ENCODE results near the gene ANKRD13D.

The ANKRD13D gene

DNA sequence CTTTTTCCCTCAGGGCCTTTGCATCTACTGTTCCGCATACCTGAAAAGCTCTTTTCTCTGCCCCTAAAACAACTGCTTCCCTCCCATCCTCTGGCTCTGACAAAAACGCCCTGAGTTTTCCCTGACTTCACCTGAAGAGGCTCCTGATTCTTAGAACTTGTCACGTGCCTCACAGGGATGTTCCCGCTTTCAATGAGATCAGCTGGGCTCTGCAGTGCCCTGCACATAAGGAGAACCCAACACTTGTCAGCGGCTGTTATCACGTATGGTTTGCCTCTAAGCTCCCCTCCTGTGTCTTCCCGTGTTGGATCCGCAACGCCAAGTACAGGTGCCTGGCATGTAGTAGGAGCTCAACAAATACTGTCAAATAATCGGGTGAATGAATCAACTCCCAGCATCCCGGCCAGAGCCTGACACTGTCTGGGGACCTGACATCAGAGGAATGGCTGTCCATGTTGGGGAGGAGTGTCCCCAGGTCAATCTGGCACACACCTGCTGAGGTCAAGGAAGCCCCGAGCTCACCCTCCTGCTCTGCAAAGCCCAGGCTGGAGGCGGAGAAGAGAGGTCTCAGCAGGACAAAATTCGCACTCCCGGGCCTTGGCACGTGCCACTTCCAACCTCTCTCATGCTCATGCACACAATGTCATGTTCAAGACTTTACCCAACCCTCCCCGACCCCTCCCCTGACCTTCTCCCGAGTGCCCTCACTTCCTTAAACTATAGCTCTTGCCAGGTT is 27.0 kb upstream of the ANKRD13D start:
- DNase-seq: no peak

DNA sequence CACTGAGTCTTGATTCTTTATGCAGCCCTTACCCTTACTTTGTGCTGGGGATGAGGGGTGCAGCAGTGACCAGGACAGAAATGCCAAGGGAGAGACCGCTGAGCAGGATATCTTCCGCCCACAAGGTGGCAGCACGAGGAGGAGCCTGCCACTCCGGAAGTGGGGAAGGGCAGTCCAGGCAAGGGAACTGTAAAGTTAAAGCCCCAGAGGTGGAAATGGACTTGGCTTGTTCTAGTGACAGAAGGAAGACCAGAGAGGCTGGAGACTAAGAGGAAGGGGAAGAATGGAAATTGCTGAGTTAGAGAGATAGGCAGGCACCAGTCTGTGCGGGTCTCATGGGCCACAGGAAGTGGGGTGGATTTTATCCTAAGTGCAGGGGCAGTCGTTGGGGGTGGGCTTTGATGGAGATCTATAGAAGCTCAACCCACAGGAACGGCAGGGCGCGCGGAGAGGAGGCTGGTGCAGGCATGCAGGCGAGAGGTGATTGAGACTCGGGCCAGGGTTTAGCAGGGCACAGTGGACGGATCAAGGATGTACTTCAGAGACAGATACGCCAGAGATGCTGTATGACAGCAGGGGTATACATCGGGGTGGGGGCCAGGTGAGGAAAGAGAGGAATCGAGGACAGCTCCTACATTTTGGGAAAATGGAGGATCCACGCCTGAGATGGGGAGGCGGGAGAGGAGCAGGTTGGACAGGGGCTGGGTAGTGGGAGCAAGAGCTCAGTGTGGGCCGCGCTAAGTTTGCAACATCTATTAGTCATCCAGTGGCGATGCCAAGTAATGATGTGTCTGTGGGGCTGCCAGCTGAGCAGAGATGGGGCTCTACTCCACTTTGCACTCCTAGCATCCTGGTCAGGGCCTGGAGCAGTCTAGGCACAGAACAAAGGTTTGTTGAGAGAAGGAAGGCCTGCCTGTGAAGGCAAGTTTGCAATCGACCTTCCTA is 26.1 kb upstream of the ANKRD13D start:
- peak in 49 of 56 donors; percentile 17 to 86 (median 54) for DNase-seq

DNA sequence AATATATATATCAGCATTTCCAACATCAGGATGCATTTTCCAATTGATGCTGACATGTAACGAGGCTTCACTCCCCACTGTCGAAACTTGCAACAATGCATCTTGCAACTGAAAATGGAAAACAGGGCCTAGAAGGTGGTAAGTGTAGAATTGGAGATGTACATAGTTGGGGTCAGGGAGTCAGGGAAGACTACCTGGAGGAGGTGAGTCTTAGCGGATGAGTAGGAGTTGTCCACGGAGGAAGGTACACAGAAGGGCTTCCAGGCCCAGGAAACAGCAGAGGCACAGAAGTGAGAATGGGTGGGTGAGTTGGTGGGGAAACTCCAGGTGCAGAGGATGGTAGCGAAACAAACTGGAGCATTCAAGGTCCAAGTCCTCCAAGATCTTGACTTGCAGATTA is 24.8 kb upstream of the ANKRD13D start:
- DNase-seq: no peak

DNA sequence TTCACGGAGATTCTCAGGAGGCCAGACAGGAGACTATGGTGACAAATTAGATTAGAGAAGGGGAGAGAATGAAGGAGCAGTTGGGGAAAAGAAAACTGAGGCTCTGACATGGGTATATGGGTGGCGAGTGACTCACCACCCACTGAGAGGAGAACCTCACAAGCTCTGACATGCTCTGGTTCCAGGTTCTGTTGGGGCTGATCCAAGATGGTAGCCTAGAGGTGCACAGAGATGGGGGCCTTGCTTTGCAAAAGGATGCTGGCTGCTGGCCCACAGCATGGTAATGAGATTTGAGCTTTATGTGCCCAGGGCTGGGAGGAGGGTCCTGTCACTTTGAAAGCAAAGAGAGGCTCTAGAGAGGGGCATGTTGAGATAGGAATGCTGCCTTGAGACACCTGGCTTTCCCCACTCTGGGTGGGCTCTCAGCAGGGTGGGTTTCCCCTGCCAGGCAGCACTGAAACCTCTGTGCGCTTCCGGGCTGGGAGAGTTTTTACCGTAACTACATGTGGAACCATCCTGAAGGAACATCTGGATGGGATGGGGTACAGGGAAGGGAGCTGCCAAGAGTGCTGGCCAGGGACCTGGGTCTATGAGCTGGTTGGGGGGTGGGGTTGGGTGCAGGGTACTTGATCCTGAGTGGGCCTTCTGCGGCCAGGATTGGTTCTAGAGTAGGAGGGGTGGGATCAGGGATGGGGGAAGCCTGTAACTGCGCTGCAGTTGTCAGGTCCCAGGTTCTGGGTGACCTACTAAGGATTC is 24.0 kb upstream of the ANKRD13D start:
- DNase-seq: no peak

DNA sequence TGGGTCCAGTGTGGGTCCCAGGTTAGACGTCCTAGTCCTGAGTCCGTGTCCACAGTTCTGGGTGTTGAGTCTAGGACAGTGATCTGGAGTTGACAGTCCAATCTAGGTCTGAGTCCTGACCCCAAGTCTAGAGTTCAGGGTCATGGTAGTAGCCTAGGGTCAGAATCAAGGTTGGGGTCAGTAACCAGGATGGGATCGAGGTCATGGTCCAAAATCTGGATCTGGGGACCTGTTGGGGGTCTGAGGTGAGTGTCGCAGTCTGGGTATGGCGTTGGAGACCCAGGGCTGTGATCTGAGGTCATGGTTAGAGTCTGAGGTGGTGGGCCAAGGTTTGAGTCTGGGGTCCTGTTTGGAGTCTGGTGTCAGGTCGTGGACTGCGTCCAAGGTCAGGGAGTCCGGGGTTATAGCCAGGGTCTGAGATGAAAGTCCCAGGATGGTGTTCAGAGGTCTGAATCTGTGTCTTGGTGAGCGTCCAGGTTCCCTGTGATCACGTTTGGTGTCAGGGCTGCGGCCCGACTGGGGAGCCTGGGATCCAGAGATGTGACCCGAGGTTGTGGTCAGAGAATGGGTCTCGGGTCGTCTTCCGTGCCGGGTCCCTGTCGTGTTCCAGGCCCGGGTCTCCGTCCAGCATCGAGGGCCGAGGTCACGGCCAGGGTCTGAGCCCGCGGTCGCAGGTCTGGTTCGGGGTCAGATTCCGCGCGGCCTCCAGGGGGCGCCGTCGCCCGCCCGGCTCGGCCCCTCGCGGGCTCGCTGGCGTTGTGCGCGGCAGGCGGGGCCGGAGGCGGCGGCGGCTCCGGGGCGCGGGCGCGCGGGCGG is 23.3 kb upstream of the ANKRD13D start:
- DNase-seq: peak in 45 of 56 donors; percentile 27 to 85 (median 55)

DNA sequence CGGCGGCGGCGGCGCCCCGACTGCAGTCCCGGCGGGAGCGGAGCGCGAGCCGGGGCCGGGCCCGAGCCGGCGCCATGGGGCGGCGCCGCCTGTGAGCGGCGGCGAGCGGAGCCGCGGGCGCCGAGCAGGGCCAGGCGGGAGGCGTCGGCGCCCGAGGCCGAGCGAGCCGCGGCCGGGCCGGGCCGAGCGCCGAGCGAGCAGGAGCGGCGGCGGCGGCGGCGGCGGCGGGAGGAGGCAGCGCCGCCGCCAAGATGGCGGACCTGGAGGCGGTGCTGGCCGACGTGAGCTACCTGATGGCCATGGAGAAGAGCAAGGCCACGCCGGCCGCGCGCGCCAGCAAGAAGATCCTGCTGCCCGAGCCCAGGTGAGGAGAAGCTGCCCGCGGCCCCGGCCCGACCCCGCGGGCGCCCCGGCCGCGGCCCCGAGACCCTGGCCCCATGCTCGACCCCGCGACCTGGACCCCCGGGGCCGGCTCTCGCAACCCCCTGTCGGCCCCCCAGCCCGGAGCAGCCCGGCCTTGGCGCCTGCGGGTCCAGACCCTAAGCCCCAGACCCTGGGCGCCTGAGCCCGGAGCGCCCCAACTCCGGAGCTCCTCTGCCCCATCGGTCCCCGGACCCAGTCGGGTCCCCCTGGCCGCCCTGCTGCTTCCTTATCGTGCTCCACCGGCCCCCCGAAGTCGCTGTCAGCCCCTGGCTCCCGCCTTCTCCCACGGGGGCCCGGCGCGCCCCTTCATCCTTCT is 22.5 kb upstream of the ANKRD13D start, which contains the start of gene GRK2:
Gene GRK2 (plus strand): TSS at position 25 of the 739 bp plus-strand sequence. CDS start 227 bp downstream, at position 252.
- peak in 1 of 56 donors; percentile 8 for DNase-seq

GRCh38 chr11:67267188-67268080 is 21.7 kb upstream of the ANKRD13D start:
- DNase-seq: peak in 2 of 56 donors; percentile 10 to 26

- peak in 1 of 56 donors; percentile 27 for DNase-seq
These were observed 20.8 kb upstream of the ANKRD13D start for GRCh38 chr11:67268081-67268961.

- no peak for DNase-seq
These were observed 20.2 kb upstream of the ANKRD13D start for GRCh38 chr11:67268962-67269268.

DNA sequence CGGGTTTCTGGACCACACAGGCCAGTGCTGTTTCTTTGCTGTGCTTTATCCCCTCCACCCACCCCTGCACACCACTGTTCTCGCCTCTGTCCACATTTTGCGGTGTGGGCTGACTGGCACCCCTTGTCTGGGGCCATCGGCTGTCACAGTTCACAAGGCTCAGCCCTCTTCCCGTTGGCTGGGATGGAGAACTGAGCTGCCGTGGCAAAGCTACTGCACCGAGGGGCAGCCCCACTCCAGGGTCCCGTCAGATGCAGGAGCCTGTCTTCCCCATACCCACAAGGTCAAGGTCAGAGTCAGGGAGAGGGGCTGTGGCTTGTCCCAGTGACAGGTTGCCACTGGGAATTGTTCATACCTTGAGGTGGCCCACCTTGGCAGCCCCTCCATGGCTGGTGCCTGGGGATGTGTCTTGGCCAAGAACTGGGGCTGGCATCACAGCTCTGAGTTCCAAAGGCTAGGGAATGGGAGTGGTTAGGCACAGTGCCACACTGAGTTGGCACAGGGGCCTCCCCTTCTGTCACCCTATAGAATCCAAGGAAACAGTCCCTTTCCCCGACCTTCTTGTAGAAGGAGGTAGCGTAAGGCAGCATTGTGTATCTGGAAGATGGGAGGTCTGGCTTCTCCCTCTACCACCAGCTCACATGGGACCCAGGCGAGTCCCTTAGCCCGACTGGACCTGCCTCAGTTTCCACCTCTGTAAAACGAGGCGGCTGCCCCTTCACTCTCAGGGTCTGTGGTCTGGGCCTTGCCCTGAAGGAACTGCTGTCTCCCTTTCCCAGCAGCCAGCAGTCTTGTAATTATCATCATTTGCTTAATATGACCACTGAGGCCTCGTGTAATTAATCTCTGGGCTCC is 19.5 kb upstream of the ANKRD13D start:
- DNase-seq: no peak

DNA sequence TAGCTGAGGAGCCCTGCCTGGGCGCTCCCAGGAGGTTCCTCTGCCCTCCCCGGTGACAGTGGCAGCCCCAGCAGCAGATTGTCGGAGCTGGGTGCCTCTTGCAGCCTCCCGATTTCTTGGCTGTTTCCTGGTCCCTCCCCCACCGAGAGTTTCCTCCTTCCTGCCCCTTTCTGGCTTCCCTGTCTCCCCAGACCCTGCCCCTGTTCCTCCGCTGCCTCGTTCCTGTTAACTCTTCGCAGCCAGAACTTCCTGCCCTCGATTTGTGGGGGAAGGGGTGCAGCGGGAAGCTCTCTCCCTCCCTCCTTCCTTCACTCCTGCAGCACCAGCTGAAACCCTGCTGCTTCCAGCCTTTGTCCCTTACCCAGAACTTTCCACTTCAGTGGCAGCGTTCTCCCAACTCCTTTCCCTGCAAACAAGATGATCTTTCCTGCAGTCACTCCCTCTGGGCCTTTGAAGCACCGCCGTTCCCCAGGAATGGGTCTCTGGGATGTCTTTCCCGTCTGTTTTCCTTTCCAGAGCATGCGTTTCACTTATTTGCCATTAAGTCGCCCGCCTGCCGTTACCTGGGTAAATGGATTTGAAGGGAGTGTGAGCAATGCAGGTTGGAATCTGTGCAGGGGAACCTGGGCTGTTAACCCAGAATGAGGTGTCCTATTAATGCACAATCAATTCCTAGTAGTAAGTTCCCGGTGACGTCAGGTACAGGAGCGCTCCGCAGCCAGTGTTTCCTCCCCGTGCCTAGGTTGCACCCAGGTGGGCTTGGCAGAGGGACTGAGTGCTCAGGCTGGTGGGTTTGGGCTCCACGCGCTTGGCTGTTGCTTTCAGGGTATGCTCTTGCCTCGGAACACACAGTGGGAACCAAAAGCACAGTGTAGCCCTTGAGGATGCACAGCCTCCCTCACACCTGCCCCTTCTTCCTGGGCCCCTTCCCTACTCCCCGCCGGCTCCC is 18.6 kb upstream of the ANKRD13D start:
- DNase-seq: peak in 10 of 56 donors; percentile 17 to 56 (median 28)

DNA sequence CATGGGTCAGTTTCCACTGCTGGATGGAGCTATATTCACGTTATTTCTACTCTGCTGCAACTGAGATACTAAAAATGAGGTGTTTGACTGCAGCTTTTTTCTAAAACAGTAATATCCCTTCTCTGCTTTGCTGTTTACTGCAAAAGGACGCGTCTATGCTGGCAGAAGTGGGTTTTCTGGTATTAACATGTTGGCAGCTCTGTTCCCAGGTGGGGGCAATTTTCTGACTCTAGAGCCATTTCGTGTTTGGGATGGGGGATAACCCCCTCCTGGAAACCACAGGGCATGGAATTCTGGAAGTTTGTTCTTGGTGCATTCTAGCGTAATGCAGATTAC is 17.9 kb upstream of the ANKRD13D start:
- no peak for DNase-seq

DNA sequence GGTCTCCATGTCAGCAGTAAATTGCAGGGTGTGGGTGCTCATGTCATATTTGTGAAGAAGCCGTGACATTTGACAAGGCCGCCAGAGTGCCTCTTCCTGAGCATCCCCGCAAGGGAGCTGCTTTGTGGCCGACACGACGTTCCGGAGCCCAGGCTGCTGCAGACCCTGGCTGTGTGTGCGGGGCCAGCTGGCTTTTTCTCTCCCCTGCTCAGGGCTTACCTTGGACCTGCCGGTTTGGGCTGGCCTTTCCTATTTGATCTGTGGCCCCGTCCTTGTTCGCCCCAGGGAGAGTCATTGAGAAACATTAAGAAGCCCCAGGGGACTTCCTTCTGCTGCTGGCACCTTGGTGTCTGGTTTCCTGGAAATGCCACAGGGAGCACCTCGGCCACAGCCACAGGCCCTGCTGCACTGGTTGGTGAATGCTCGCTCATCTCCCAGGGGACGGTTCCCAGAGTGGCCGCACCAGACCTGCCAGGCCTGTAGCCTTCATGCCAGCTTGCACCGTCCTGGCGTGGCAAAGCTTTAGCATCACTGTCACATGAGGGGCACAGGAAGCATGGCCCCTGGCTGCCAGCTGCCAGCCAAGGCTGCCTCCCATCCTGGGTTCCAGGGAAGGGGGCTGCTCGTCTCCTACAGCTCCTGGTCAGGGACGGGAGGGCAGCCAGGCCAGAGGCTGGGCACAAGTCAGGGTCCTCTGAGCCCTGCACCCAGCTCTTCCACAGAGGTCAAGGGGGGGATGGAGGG is 17.4 kb upstream of the ANKRD13D start:
- DNase-seq: peak in 1 of 56 donors; percentile 18

DNA sequence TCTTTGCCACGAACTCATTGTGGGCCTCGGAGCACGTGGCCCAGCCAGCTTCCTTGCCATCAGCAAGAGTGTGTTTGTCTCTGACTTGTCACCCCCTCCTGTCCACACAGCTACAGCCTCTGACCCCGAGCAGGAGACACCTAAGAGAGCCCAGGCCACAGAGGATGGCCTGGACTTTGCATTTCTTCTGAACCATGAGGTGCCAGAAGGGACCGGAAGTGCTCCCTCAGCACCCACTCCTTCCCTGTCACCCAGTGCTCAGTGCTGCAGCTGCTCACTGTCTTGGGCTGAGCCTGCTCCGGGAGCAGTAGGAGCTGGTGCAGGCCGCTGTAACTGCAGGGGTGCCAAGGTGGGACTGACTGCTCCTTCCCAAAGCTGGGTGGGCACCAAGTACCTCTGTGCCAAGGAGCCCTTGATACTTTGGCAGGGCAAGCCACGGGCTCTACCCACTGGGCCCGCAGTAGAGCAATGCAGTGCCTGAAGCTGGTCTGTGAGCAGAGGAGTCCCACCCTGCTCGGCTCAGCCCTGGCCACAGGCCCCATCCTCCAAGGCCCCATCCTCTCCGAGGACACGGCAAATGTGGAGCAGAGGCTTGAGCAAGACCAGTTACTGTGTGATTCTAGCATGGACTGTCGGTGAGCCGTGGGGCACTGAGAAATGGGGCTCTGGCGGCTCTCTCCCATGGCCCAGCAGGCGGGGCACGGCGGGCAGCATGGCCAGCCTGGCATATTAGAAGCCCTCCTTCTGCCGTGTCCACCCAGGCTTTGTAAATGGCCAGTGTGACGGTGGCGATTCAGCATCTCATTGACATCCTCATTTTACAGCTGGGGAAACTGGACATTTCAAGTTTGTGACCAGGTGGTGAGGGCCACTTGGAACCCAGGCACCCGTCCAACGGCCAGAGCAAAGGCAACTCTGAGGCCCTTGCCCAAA is 16.5 kb upstream of the ANKRD13D start:
- DNase-seq: no peak

Data from nucleus accumbens (tissue), 56 donors.